ENCODE data around the gene TRPT1.

TRPT1 gene

GRCh38 chr11:64225608-64226506, at the start of gene TRPT1, which contains the start of gene NUDT22:
TRPT1 (minus strand) TSS chr11:64226186; CDS start chr11:64225860, 326 bp downstream.
NUDT22 (plus strand) TSS chr11:64226274; CDS start chr11:64226653, 379 bp downstream.
- DNase-seq: peak; percentile 87 to 93 (median 90)

- DNase-seq: peak in 1 of 3 experiments; percentile 6
Measured at GRCh38 chr11:64275031-64275800, 49.2 kb upstream of the TRPT1 start.

GRCh38 chr11:64269540-64270220, 43.7 kb upstream of the TRPT1 start:
- peak; percentile 99 to 100 (median 100) for DNase-seq

- DNase-seq: peak in 1 of 3 experiments; percentile 63
Measured at GRCh38 chr11:64268893-64269539, 43.0 kb upstream of the TRPT1 start.

GRCh38 chr11:64268025-64268892, 42.3 kb upstream of the TRPT1 start:
- DNase-seq: peak in 1 of 3 experiments; percentile 31

GRCh38 chr11:64267207-64267945, 41.4 kb upstream of the TRPT1 start:
- peak in 2 of 3 experiments; percentile 27 to 55 for DNase-seq

GRCh38 chr11:64266339-64266738, 40.4 kb upstream of the TRPT1 start:
- no peak for DNase-seq

GRCh38 chr11:64265176-64266160, 39.5 kb upstream of the TRPT1 start:
- peak in 2 of 3 experiments; percentile 27 to 61 for DNase-seq

GRCh38 chr11:64264371-64264852, 38.4 kb upstream of the TRPT1 start:
- DNase-seq: peak in 2 of 3 experiments; percentile 49 to 72

- DNase-seq: no peak
Measured at GRCh38 chr11:64263947-64264317, 37.9 kb upstream of the TRPT1 start.

GRCh38 chr11:64263021-64263946, 37.3 kb upstream of the TRPT1 start:
- no peak for DNase-seq

GRCh38 chr11:64262271-64263002, 36.5 kb upstream of the TRPT1 start:
- no peak for DNase-seq

GRCh38 chr11:64261556-64262080, 35.6 kb upstream of the TRPT1 start:
- no peak for DNase-seq

- DNase-seq: no peak
Measured at GRCh38 chr11:64260147-64260708, 34.2 kb upstream of the TRPT1 start.

- DNase-seq: no peak
Measured at GRCh38 chr11:64259533-64260067, 33.6 kb upstream of the TRPT1 start.

GRCh38 chr11:64258946-64259532, 33.1 kb upstream of the TRPT1 start:
- DNase-seq: no peak

All from NCI-H1417 (cell line).